Measurements from ENCODE around the gene RLIM.

RLIM gene

GRCh38 chrX:74536152-74536831 is 78.1 kb downstream of the RLIM start:
- DNase-seq: peak; percentile 93

DNA sequence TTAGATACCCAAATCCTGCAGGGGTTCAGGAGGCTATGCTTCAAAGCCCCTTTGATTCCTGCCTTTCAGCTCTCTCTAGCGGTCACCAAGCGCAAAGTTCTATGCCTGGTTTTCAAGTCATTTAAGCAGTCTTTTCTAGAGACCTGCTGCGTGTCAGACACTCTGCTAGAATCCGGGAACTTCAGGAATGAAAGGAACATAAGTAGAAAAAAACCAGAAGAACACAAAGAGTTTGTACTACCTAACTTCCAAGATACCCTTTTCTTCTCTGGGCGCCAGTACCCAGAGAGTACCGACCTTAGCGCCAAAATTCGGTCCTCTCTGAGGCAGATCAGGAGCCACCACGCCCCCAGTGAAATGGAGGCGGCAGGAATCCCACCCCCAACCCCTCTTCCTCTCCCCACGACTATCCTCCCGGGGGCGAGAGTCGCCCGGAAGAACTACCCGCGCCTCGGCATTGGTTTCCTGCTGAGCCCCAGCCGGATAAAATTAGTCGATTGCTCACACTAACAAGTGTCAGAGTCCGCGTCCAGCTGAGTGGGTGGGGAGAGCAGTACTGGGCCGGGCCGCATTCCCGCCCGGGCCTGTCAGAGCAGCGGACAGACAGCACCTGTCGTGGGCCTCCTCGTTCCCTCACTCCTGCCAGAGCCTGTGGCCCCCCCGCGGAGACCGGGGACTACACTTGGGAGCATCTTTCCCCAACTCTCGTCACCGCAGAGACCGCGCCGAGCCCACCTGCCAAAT is 78.8 kb downstream of the RLIM start:
- DNase-seq: peak; percentile 79

All from DMS53 (cell line).